Neural progenitor cell (in vitro differentiated cells): ENCODE results near the gene CPB2.

Source experiments
- CTCF ChIP-seq: fragments of 200-600 bp; sonication (generic); IDR thresholded peaks from 2 replicates; pipeline ENCODE4 v1.5.1; 2017; ENCODE audit warnings: antibody characterized with exemption, mild to moderate bottlenecking
- EZH2phosphoT487 ChIP-seq: fragments of 200-600 bp; sonication (generic); IDR thresholded peaks from 2 replicates; pipeline ENCODE4 v1.6.1; 2017; ENCODE audit warnings: antibody characterized with exemption

GRCh38 chr13:46137627-46138317, 32.9 kb upstream of the CPB2 start:
- TF ChIP-seq CTCF = no peak
- TF ChIP-seq EZH2phosphoT487 = no peak
